ENCODE measurements around the gene ABCA12. TPM values are rescaled to one million over a fixed set of nuclear protein-coding genes. Genes with fewer than 3 reads are reported as not detected.

ABCA12 gene
- total RNA-seq, 1 donor from 2014 or later: not detected

- no peaks in the 10 kb centered on the region for H3K4me1 Mint-ChIP-seq (ENCODE audit: low read depth)
- no peak overlapping the region for H3K27ac Mint-ChIP-seq
- no peaks in the 10 kb centered on the region for H3K36me3 Mint-ChIP-seq (ENCODE audit: low read depth)
- H3K27me3 Mint-ChIP-seq (ENCODE audit: insufficient read depth): no peaks in the 10 kb centered on the region
- no peak for DNase-seq (ENCODE audit: low spot score)
- no peaks in the 10 kb centered on the region for H3K9me3 Mint-ChIP-seq
- intact Hi-C loops (cut with micrococcal nuclease): no loop called here
- no peak overlapping the region for H3K4me3 Mint-ChIP-seq
Observed at GRCh38 chr2:215107216-215108056, 31.0 kb downstream of the ABCA12 start.

- H3K36me3 Mint-ChIP-seq (ENCODE audit: low read depth): no peaks in the 10 kb centered on the region
- H3K4me3 Mint-ChIP-seq: no peak overlapping the region
- no peaks in the 10 kb centered on the region for H3K27me3 Mint-ChIP-seq (ENCODE audit: insufficient read depth)
- H3K9me3 Mint-ChIP-seq: no peaks in the 10 kb centered on the region
- no peak overlapping the region for H3K27ac Mint-ChIP-seq
- intact Hi-C loops (cut with micrococcal nuclease): no loop called here
- H3K4me1 Mint-ChIP-seq (ENCODE audit: low read depth): no peaks in the 10 kb centered on the region
- DNase-seq (ENCODE audit: low spot score): no peak
Observed at GRCh38 chr2:215105607-215106354, 32.6 kb downstream of the ABCA12 start.

GRCh38 chr2:215104226-215104625 lies 34.2 kb downstream of the ABCA12 start:
- H3K27me3 Mint-ChIP-seq (ENCODE audit: insufficient read depth): no peaks in the 10 kb centered on the region
- H3K4me1 Mint-ChIP-seq (ENCODE audit: low read depth): no peaks in the 10 kb centered on the region
- no peak overlapping the region for H3K27ac Mint-ChIP-seq
- no peaks in the 10 kb centered on the region for H3K36me3 Mint-ChIP-seq (ENCODE audit: low read depth)
- H3K9me3 Mint-ChIP-seq: no peaks in the 10 kb centered on the region
- DNase-seq (ENCODE audit: low spot score): no peak
- intact Hi-C loops (cut with micrococcal nuclease): no loop called here
- H3K4me3 Mint-ChIP-seq: no peak overlapping the region

- Mint-ChIP-seq H3K36me3 (ENCODE audit: low read depth) (no peaks in the 10 kb centered on the region), H3K27ac (no peak overlapping the region), H3K27me3 (ENCODE audit: insufficient read depth) (no peaks in the 10 kb centered on the region), H3K9me3 (no peaks in the 10 kb centered on the region), H3K4me1 (ENCODE audit: low read depth) (no peaks in the 10 kb centered on the region), H3K4me3 (no peak overlapping the region)
- no peak for DNase-seq (ENCODE audit: low spot score)
- intact Hi-C loops (cut with micrococcal nuclease): no loop called here
Observed at GRCh38 chr2:215098875-215099274, 39.6 kb downstream of the ABCA12 start.

- Mint-ChIP-seq H3K27me3 (ENCODE audit: insufficient read depth) (no peaks in the 10 kb centered on the region), H3K27ac (no peak overlapping the region), H3K9me3 (no peaks in the 10 kb centered on the region), H3K4me3 (no peak overlapping the region), H3K36me3 (ENCODE audit: low read depth) (no peaks in the 10 kb centered on the region), H3K4me1 (ENCODE audit: low read depth) (no peaks in the 10 kb centered on the region)
- intact Hi-C loops (cut with micrococcal nuclease): no loop called here
- DNase-seq (ENCODE audit: low spot score): no peak
Observed at GRCh38 chr2:215084080-215084479, 54.3 kb downstream of the ABCA12 start.

GRCh38 chr2:215083146-215083545 lies 55.3 kb downstream of the ABCA12 start:
- Mint-ChIP-seq H3K36me3 (ENCODE audit: low read depth) (no peaks in the 10 kb centered on the region), H3K4me3 (no peak overlapping the region), H3K4me1 (ENCODE audit: low read depth) (no peaks in the 10 kb centered on the region), H3K9me3 (no peaks in the 10 kb centered on the region), H3K27me3 (ENCODE audit: insufficient read depth) (no peaks in the 10 kb centered on the region), H3K27ac (no peak overlapping the region)
- intact Hi-C loops (cut with micrococcal nuclease): no loop called here
- no peak for DNase-seq (ENCODE audit: low spot score)

GRCh38 chr2:215082446-215082845 lies 56.0 kb downstream of the ABCA12 start:
- Mint-ChIP-seq H3K4me1 (ENCODE audit: low read depth) (no peaks in the 10 kb centered on the region), H3K27me3 (ENCODE audit: insufficient read depth) (no peaks in the 10 kb centered on the region), H3K4me3 (no peak overlapping the region), H3K27ac (no peak overlapping the region), H3K9me3 (no peaks in the 10 kb centered on the region), H3K36me3 (ENCODE audit: low read depth) (no peaks in the 10 kb centered on the region)
- intact Hi-C loops (cut with micrococcal nuclease): no loop called here
- no peak for DNase-seq (ENCODE audit: low spot score)

- intact Hi-C loops (cut with micrococcal nuclease): no loop called here
- DNase-seq (ENCODE audit: low spot score): no peak
Observed at GRCh38 chr2:215080545-215080944, 57.9 kb downstream of the ABCA12 start.

GRCh38 chr2:215071676-215072075 lies 66.8 kb downstream of the ABCA12 start:
- no peaks in the 10 kb centered on the region for H3K9me3 Mint-ChIP-seq
- intact Hi-C loops (cut with micrococcal nuclease): no loop called here
- DNase-seq (ENCODE audit: low spot score): no peak
- H3K4me3 Mint-ChIP-seq: no peak overlapping the region
- H3K27ac Mint-ChIP-seq: no peak overlapping the region
- H3K27me3 Mint-ChIP-seq (ENCODE audit: insufficient read depth): no peaks in the 10 kb centered on the region
- H3K4me1 Mint-ChIP-seq (ENCODE audit: low read depth): no peaks in the 10 kb centered on the region
- H3K36me3 Mint-ChIP-seq (ENCODE audit: low read depth): no peaks in the 10 kb centered on the region

More at GRCh38 chr2:215080545-215080944, 57.9 kb downstream of the ABCA12 start:
- no peaks in the 10 kb centered on the region for H3K4me1 Mint-ChIP-seq (ENCODE audit: low read depth)
- no peak overlapping the region for H3K4me3 Mint-ChIP-seq
- H3K36me3 Mint-ChIP-seq (ENCODE audit: low read depth): no peaks in the 10 kb centered on the region
- H3K27ac Mint-ChIP-seq: no peak overlapping the region
- H3K27me3 Mint-ChIP-seq (ENCODE audit: insufficient read depth): no peaks in the 10 kb centered on the region
- H3K9me3 Mint-ChIP-seq: no peaks in the 10 kb centered on the region

GRCh38 chr2:215068399-215068798 lies 70.0 kb downstream of the ABCA12 start:
- Mint-ChIP-seq H3K9me3 (no peaks in the 10 kb centered on the region), H3K4me3 (no peak overlapping the region), H3K4me1 (ENCODE audit: low read depth) (no peaks in the 10 kb centered on the region), H3K36me3 (ENCODE audit: low read depth) (no peaks in the 10 kb centered on the region), H3K27me3 (ENCODE audit: insufficient read depth) (no peaks in the 10 kb centered on the region), H3K27ac (no peak overlapping the region)
- DNase-seq (ENCODE audit: low spot score): no peak
- intact Hi-C loops (cut with micrococcal nuclease): no loop called here

- no peaks in the 10 kb centered on the region for H3K36me3 Mint-ChIP-seq (ENCODE audit: low read depth)
- no peaks in the 10 kb centered on the region for H3K4me1 Mint-ChIP-seq (ENCODE audit: low read depth)
- no peak overlapping the region for H3K4me3 Mint-ChIP-seq
- intact Hi-C loops (cut with micrococcal nuclease): no loop called here
- H3K9me3 Mint-ChIP-seq: no peaks in the 10 kb centered on the region
- no peak for DNase-seq (ENCODE audit: low spot score)
- no peak overlapping the region for H3K27ac Mint-ChIP-seq
- H3K27me3 Mint-ChIP-seq (ENCODE audit: insufficient read depth): no peaks in the 10 kb centered on the region
Observed at GRCh38 chr2:215066124-215066523, 72.3 kb downstream of the ABCA12 start.

GRCh38 chr2:215063526-215063925 lies 74.9 kb downstream of the ABCA12 start:
- no peak overlapping the region for H3K27ac Mint-ChIP-seq

GRCh38 chr2:215060861-215061536 lies 77.4 kb downstream of the ABCA12 start:
- H3K36me3 Mint-ChIP-seq (ENCODE audit: low read depth): no peaks in the 10 kb centered on the region
- H3K9me3 Mint-ChIP-seq: no peaks in the 10 kb centered on the region
- no peak overlapping the region for H3K4me3 Mint-ChIP-seq
- no peaks in the 10 kb centered on the region for H3K4me1 Mint-ChIP-seq (ENCODE audit: low read depth)
- H3K27ac Mint-ChIP-seq: no peak overlapping the region
- intact Hi-C loops (cut with micrococcal nuclease): no loop called here
- DNase-seq (ENCODE audit: low spot score): no peak
- H3K27me3 Mint-ChIP-seq (ENCODE audit: insufficient read depth): no peaks in the 10 kb centered on the region

More at GRCh38 chr2:215063526-215063925, 74.9 kb downstream of the ABCA12 start:
- Mint-ChIP-seq H3K4me3 (no peak overlapping the region), H3K9me3 (no peaks in the 10 kb centered on the region), H3K36me3 (ENCODE audit: low read depth) (no peaks in the 10 kb centered on the region), H3K27me3 (ENCODE audit: insufficient read depth) (no peaks in the 10 kb centered on the region), H3K4me1 (ENCODE audit: low read depth) (no peaks in the 10 kb centered on the region)
- no peak for DNase-seq (ENCODE audit: low spot score)
- intact Hi-C loops (cut with micrococcal nuclease): no loop called here

Data from activated T-helper 1 cell treated with anti-CD3 and anti-CD28 coated beads, Interleukin-12 subunit alpha, Interleukin-12 subunit beta, Interleukin-2, Interleukin-4 antibody, amounts not matched to agents 30 ng/mL and 10 ng/mL and 1 ng/mL, durations not matched to agents 14 hours and 24 hours and 36 hours (primary cell).